Mucosa of rectum (tissue), 2 donors: ENCODE results near the gene MGRN1.

Experiments used
- H3K27ac ChIP-seq, 2 donors: one replicate each; pipeline ENCODE4 v1.7.0; 2013; ENCODE audit warnings: inconsistent platforms in 2 of 2, low read depth in 2 of 2, low read length in 2 of 2
- H3K27me3 ChIP-seq, 2 donors: one replicate each; pipeline ENCODE4 v1.7.0; 2013; ENCODE audit warnings: low read length in 2 of 2; ENCODE audit not compliant: control insufficient read depth in 2 of 2, insufficient read depth in 2 of 2
- H3K36me3 ChIP-seq, 2 donors: one replicate each; pipeline ENCODE4 v1.7.0; 2013; ENCODE audit warnings: low read length in 2 of 2; ENCODE audit not compliant: control insufficient read depth in 2 of 2, insufficient read depth in 2 of 2
- H3K4me1 ChIP-seq, 2 donors: one replicate each; pipeline ENCODE4 v1.7.0; 2013; ENCODE audit warnings: low read length in 2 of 2, mild to moderate bottlenecking in 1 of 2; ENCODE audit not compliant: control insufficient read depth in 2 of 2, insufficient read depth in 2 of 2
- H3K4me3 ChIP-seq, 2 donors: one replicate each; pipeline ENCODE4 v1.7.0; 2013; ENCODE audit warnings: low read length in 2 of 2
- H3K9ac ChIP-seq, 2 donors: one replicate each; pipeline ENCODE4 v1.7.0; 2013; ENCODE audit warnings: low read length in 2 of 2, low read depth in 1 of 2, mild to moderate bottlenecking in 1 of 2
- H3K9me3 ChIP-seq, 2 donors: one replicate each; pipeline ENCODE4 v1.7.0; 2013; ENCODE audit warnings: low read length in 2 of 2; ENCODE audit not compliant: control insufficient read depth in 2 of 2
- donor health status: healthy.
- donor health status: Normal muscosa, but diverticular disease.

Gene MGRN1

DNA sequence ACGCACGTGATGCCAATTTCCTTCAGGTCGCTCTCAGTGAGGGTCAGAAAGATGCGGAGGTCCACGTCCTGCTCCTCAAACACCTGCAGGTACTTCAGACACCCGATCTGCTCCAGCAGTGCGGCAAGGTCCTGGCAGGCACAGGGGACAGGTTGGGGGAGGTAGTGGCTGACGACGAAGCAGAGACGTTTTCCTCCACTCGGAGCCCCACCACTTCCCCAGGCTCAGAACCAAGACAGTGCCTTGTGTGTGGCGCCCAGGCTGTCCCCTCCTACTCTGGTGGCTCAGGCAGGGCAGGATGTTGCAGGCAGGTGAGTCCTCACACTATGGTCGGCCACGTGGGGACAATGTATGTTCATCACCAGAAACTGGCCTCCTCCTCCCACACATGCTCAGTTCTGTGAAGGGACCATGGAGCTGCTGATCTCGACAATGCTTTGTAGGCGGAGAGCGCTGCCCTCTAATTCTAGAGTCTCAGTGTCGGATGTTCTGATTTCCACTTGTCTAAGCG is 74.5 kb downstream of the MGRN1 start:
- H3K4me3 ChIP-seq, result no peak overlapping the region
- peaks cover 22 to 23% of the 10 kb centered on the region in 2 donors for H3K4me1 ChIP-seq
- no peaks in the 10 kb centered on the region for H3K27me3 ChIP-seq
- peaks cover 40 to 48% of the 10 kb centered on the region in 2 donors for H3K36me3 ChIP-seq
- no peaks in the 10 kb centered on the region for H3K9me3 ChIP-seq
- H3K9ac ChIP-seq, result no peak overlapping the region
- H3K27ac ChIP-seq, result no peak overlapping the region

GRCh38 chr16:4700380-4700996 is 75.9 kb downstream of the MGRN1 start:
- peaks cover 14 to 19% of the 10 kb centered on the region in 2 donors for H3K4me1 ChIP-seq
- no peaks in the 10 kb centered on the region for H3K9me3 ChIP-seq
- H3K27ac ChIP-seq, result no peak overlapping the region
- no peaks in the 10 kb centered on the region for H3K27me3 ChIP-seq
- H3K36me3 ChIP-seq, result peaks cover 37 to 52% of the 10 kb centered on the region in 2 donors
- H3K9ac ChIP-seq, result no peak overlapping the region
- H3K4me3 ChIP-seq, result no peak overlapping the region

DNA sequence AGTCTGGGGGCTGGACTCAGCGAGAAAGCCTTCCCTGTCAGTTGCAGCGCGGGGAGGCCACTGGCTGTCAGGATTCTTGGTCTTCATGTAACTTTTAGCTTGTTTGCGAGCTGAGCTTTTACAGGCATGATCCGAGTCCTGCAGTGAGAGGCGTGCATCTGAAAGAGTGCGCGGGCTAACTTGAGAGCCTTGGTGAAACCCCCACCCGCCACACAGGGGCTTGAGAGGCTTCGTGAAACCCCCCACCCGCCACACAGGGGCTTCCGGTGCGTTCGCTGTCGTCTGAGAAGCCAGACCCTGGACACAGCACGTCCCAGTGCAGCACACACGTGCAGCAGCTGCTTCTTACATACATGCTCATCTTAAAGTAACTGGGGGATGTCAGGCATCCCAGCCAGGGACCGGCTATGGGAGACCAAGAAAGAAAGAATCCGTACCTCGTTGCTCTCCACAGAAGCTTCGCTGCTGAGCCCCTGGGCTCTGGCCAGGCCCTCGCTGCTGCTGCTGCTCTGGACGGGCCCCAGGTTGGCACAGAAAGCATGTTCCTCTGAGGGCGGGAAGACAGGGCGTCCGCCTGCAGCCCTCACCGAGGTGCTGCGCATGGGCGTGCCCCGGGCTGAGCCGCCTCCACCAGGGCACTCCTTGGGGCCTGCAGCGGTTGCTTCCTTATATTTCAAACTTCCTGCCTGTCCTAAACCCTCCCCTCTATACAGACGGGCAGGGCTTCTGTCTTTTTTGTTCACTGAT is 76.5 kb downstream of the MGRN1 start:
- H3K36me3 ChIP-seq, result peaks cover 30 to 45% of the 10 kb centered on the region in 2 donors
- H3K9me3 ChIP-seq, result no peaks in the 10 kb centered on the region
- peaks cover 14 to 19% of the 10 kb centered on the region in 2 donors for H3K4me1 ChIP-seq
- H3K27me3 ChIP-seq, result no peaks in the 10 kb centered on the region
- H3K27ac ChIP-seq, result peak overlapping the region; percentile 84 to 88
- peak overlapping the region; percentile 38 to 49 for H3K4me3 ChIP-seq
- peak overlapping the region; percentile 38 to 66 for H3K9ac ChIP-seq

GRCh38 chr16:4701791-4702465 is 77.3 kb downstream of the MGRN1 start:
- no peaks in the 10 kb centered on the region for H3K27me3 ChIP-seq
- H3K9me3 ChIP-seq, result no peaks in the 10 kb centered on the region
- peaks cover 14 to 19% of the 10 kb centered on the region in 2 donors for H3K4me1 ChIP-seq
- H3K4me3 ChIP-seq, result peak overlapping the region; percentile 38 to 49
- peaks cover 30 to 42% of the 10 kb centered on the region in 2 donors for H3K36me3 ChIP-seq
- H3K27ac ChIP-seq, result peak overlapping the region; percentile 84 to 88
- H3K9ac ChIP-seq, result peak overlapping the region; percentile 38 to 66

DNA sequence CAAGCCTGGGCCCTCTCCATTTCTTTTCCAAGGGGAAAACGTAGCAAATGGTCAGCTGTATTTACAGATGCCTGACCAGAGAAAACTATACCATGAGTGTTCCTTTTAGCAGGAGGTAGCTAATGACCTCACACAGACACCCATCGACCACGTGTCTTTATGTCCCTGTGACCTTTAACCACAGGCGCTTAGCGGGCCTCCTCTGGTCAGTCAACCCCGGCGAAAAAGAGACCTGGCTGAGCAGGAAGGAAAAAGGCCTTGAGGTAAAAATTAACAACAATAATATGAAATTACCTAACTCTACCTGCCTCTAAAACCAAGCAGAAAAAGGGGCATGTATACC is 77.8 kb downstream of the MGRN1 start:
- peak overlapping the region; percentile 84 to 88 for H3K27ac ChIP-seq
- peak overlapping the region in 1 of 2 donors; percentile 66 for H3K9ac ChIP-seq
- peaks cover 28 to 40% of the 10 kb centered on the region in 2 donors for H3K36me3 ChIP-seq
- H3K27me3 ChIP-seq, result no peaks in the 10 kb centered on the region
- H3K4me3 ChIP-seq, result no peak overlapping the region
- no peaks in the 10 kb centered on the region for H3K9me3 ChIP-seq
- peaks cover 14 to 19% of the 10 kb centered on the region in 2 donors for H3K4me1 ChIP-seq

DNA sequence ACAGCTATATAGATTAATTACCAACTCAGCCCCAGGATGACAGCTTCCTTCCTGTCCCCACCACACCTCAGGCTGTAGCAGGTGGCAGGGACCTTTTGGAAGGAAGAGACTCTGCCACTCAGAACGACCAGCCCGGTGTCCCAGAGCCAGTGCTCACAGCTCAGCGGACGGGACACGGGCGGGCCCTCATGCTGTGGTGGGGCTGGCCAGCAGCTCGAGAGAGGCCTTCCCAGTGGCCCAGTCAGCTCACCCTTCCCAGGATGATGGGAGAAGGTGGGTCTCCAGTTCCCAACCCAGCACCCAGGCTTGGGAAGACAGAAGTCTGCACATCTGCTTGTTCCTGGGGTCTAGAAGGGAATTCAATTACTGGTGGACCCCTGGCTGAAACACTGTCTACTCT is 79.3 kb downstream of the MGRN1 start:
- peaks cover 27 to 36% of the 10 kb centered on the region in 2 donors for H3K36me3 ChIP-seq
- H3K4me1 ChIP-seq, result peaks cover 14 to 19% of the 10 kb centered on the region in 2 donors
- no peak overlapping the region for H3K27ac ChIP-seq
- no peak overlapping the region for H3K4me3 ChIP-seq
- no peaks in the 10 kb centered on the region for H3K27me3 ChIP-seq
- no peaks in the 10 kb centered on the region for H3K9me3 ChIP-seq
- no peak overlapping the region for H3K9ac ChIP-seq

DNA sequence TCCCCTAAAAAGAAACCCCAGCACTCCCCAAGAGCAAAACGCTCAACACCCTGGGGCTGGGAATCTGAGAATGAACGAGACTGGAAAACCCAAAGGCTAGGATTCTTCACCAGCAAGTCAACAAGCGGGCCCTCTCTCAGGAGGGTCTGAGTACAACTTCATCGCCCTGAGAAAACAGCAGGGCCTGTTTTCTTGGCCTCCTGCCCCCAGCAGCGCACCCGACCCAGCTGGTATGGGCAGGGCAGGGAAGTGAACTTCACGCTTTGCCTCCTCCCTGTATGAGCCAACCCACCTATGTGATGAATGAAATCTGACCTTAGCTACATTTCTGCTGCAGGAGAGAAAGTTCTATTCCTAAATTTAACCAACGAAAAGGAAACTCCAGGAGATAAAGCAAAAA is 79.9 kb downstream of the MGRN1 start:
- Histone ChIP-seq H3K4me1 (peaks cover 14 to 19% of the 10 kb centered on the region in 2 donors), H3K27ac (no peak overlapping the region), H3K27me3 (no peaks in the 10 kb centered on the region), H3K9me3 (no peaks in the 10 kb centered on the region), H3K4me3 (no peak overlapping the region), H3K36me3 (peaks cover 21 to 31% of the 10 kb centered on the region in 2 donors), H3K9ac (no peak overlapping the region)

DNA sequence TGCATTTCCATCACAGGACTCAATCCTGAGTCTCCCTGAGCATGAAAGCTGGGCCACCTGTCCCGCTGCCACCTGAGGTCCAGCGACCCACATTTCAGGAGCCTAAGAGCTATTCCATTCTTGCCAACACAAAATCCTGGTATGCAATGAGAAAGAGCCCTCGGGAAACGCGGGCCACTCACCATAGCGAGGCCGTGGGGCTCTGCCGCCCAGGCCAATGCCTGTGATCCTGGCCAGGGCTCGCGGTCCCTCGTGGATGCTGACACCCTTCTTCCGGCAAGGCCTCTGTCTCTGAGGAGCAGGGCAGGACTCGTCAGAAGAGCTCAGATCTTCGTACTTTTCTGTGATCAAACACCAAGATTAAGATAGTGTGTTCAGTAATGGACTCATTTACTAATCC is 80.3 kb downstream of the MGRN1 start:
- no peaks in the 10 kb centered on the region for H3K9me3 ChIP-seq
- peaks cover 23 to 27% of the 10 kb centered on the region in 2 donors for H3K36me3 ChIP-seq
- H3K4me1 ChIP-seq, result peaks cover 14 to 19% of the 10 kb centered on the region in 2 donors
- no peak overlapping the region for H3K4me3 ChIP-seq
- H3K27me3 ChIP-seq, result no peaks in the 10 kb centered on the region
- no peak overlapping the region for H3K9ac ChIP-seq
- H3K27ac ChIP-seq, result no peak overlapping the region

GRCh38 chr16:4706871-4707270 is 82.2 kb downstream of the MGRN1 start:
- no peak overlapping the region for H3K9ac ChIP-seq
- H3K27ac ChIP-seq, result no peak overlapping the region
- H3K36me3 ChIP-seq, result peaks cover 18 to 24% of the 10 kb centered on the region in 2 donors
- peaks cover 5 to 12% of the 10 kb centered on the region in 2 donors for H3K4me1 ChIP-seq
- no peaks in the 10 kb centered on the region for H3K9me3 ChIP-seq
- no peaks in the 10 kb centered on the region for H3K27me3 ChIP-seq
- no peak overlapping the region for H3K4me3 ChIP-seq

DNA sequence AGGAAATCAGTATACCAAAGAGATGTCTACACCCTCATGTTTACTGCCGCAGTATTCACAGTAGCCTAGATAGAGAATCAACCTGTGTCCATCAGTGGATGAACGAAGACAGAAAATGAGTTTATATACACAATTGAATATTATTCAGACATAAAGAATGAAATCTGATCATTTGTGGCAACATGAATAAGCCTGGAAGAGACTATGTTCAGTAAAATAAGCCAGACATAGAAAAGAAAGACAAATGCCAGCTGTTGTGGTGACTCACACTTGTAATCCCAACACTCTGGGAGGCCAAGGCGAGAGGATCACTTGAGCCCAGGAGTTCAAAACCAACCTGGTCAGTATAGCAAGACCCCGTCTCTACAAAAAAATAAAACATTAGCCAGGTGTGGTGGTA is 84.9 kb downstream of the MGRN1 start:
- H3K36me3 ChIP-seq, result peaks cover 28 to 34% of the 10 kb centered on the region in 2 donors
- no peaks in the 10 kb centered on the region for H3K4me1 ChIP-seq
- no peaks in the 10 kb centered on the region for H3K27me3 ChIP-seq
- no peaks in the 10 kb centered on the region for H3K9me3 ChIP-seq
- no peak overlapping the region for H3K27ac ChIP-seq
- H3K4me3 ChIP-seq, result no peak overlapping the region
- H3K9ac ChIP-seq, result no peak overlapping the region
